IMR-90 (cell line): ENCODE data around the gene RALGPS2. TPM values are rescaled to one million over a fixed set of nuclear protein-coding genes. Genes with fewer than 3 reads are reported as not detected.

Experiments used
- ATAC-seq: fragments of 200-7000 bp; cut with Tn5 transposase; 2 replicates; pipeline ENCODE4 v1.9.1; 2020; ENCODE audit warnings: low read depth, mild to moderate bottlenecking, moderate library complexity
- BruUV-seq: library from RNA; stranded (reverse); fragments of 400-500 nt; replicated peaks from 2 replicates; lab custom pipeline; 2021; lab: Mats Ljungman, UMichigan
- CTCF ChIA-PET: fragments of 300-600 bp; formaldehyde crosslinking; extraction: SDS; loops from one replicate; lab custom pipeline; 2021; ENCODE audit warnings: antibody characterized with exemption; lab: Yijun Ruan, JAX
- POLR2A ChIA-PET: fragments of 300-600 bp; sonication (Branson Sonifier 250); formaldehyde crosslinking; loops from one replicate; lab custom pipeline; 2022; ENCODE audit warnings: antibody characterized with exemption; ENCODE audit not compliant: unreplicated experiment; lab: Charles Lee
- DNase-seq: peaks from one replicate; pipeline ENCODE4 v3.0.0; 2013
- H2AFZ ChIP-seq: replicated peaks from 2 replicates; pipeline ENCODE3; 2013; ENCODE audit warnings: low read length, mild to moderate bottlenecking; ENCODE audit not compliant: poor library complexity
- H2AK5ac ChIP-seq: 2 replicates; pipeline ENCODE4 v1.6.1; 2013; ENCODE audit warnings: low read depth, low read length, inconsistent platforms
- H2AK9ac ChIP-seq: replicated peaks from 2 replicates; pipeline ENCODE3; 2013; ENCODE audit warnings: mild to moderate bottlenecking, low read depth, low read length, moderate library complexity; ENCODE audit not compliant: poor library complexity
- H2BK120ac ChIP-seq: 2 replicates; pipeline ENCODE4 v1.6.1; 2013; ENCODE audit warnings: low read depth, low read length, inconsistent platforms
- H2BK15ac ChIP-seq: 3 replicates; pipeline ENCODE4 v1.6.1; 2013; ENCODE audit warnings: low read depth, low read length, inconsistent platforms
- H2BK20ac ChIP-seq: 2 replicates; pipeline ENCODE4 v1.6.1; 2013; ENCODE audit warnings: low read depth, mild to moderate bottlenecking, inconsistent platforms, low read length, moderate library complexity
- H2BK5ac ChIP-seq: 2 replicates; pipeline ENCODE4 v1.6.1; 2013; ENCODE audit warnings: mild to moderate bottlenecking, low read depth, low read length, inconsistent platforms; ENCODE audit not compliant: poor library complexity, severe bottlenecking
- H3K14ac ChIP-seq: replicated peaks from 2 replicates; pipeline ENCODE4 v1.6.1; 2013; ENCODE audit warnings: low read depth, low read length, inconsistent platforms
- H3K18ac ChIP-seq: 2 replicates; pipeline ENCODE4 v1.6.1; 2013; ENCODE audit warnings: low read depth, low read length, control low read depth
- H3K23ac ChIP-seq: 2 replicates; pipeline ENCODE4 v1.6.1; 2013; ENCODE audit warnings: low read depth, low read length, inconsistent platforms
- H3K27ac ChIP-seq: 2 replicates; pipeline ENCODE4 v1.5.1; 2013; ENCODE audit warnings: mild to moderate bottlenecking, control low read depth, low read length; ENCODE audit not compliant: insufficient read depth
- H3K27me3 ChIP-seq: 2 replicates; pipeline ENCODE4 v1.6.1; 2013; ENCODE audit warnings: low read length; ENCODE audit not compliant: control insufficient read depth, insufficient read depth
- H3K36me3 ChIP-seq: 2 replicates; pipeline ENCODE4 v1.6.1; 2013; ENCODE audit warnings: low read length, mixed read lengths; ENCODE audit not compliant: control insufficient read depth, insufficient read depth
- H3K4ac ChIP-seq: 2 replicates; pipeline ENCODE4 v1.6.1; 2013; ENCODE audit warnings: low read depth, low read length, inconsistent platforms
- H3K4me1 ChIP-seq: 2 replicates; pipeline ENCODE4 v1.6.1; 2013; ENCODE audit warnings: low read length, mixed read lengths; ENCODE audit not compliant: control insufficient read depth, insufficient read depth
- H3K4me2 ChIP-seq: 2 replicates; pipeline ENCODE4 v1.6.1; 2013; ENCODE audit warnings: low read depth, mild to moderate bottlenecking, control low read depth, low read length, moderate library complexity
- H3K4me3 ChIP-seq: 2 replicates; pipeline ENCODE4 v1.5.1; 2013; ENCODE audit warnings: low read depth, mild to moderate bottlenecking, control low read depth, low read length, moderate library complexity; ENCODE audit not compliant: insufficient read depth
- H3K56ac ChIP-seq: 2 replicates; pipeline ENCODE4 v1.6.1; 2013; ENCODE audit warnings: low read length, inconsistent platforms; ENCODE audit not compliant: insufficient read depth; ENCODE audit errors: extremely low read depth
- H3K79me1 ChIP-seq, 2 experiments: 2 replicates each; pipeline ENCODE4 v1.6.1; 2013; ENCODE audit warnings: low read length in 2 of 2, inconsistent platforms in 1 of 2, low read depth in 1 of 2
- H3K9ac ChIP-seq: 2 replicates; pipeline ENCODE4 v1.6.1; 2013; ENCODE audit warnings: low read depth, low read length, control low read depth
- H3K9me1 ChIP-seq: 2 replicates; pipeline ENCODE4 v1.6.1; 2013; ENCODE audit warnings: low read length, inconsistent platforms; ENCODE audit not compliant: insufficient read depth
- H3K9me3 ChIP-seq: 2 replicates; pipeline ENCODE4 v1.6.1; 2013; ENCODE audit warnings: low read length; ENCODE audit not compliant: control insufficient read depth, insufficient read depth
- H4K20me1 ChIP-seq: 2 replicates; pipeline ENCODE4 v1.6.1; 2013; ENCODE audit warnings: low read length, inconsistent platforms; ENCODE audit not compliant: insufficient read depth
- H4K5ac ChIP-seq: 2 replicates; pipeline ENCODE4 v1.6.1; 2013; ENCODE audit warnings: mild to moderate bottlenecking, low read depth, low read length, control low read depth
- H4K8ac ChIP-seq, 2 experiments: 2 replicates each; pipeline ENCODE4 v1.6.1; 2013; ENCODE audit warnings: low read depth in 2 of 2, low read length in 2 of 2, control low read depth in 1 of 2, inconsistent platforms in 1 of 2
- H4K91ac ChIP-seq: 2 replicates; pipeline ENCODE4 v1.6.1; 2013; ENCODE audit warnings: low read depth, low read length, inconsistent platforms; ENCODE audit not compliant: insufficient read depth
- CEBPB ChIP-seq: IDR thresholded peaks from 2 replicates; pipeline ENCODE4 v1.6.1; 2012; ENCODE audit warnings: low read depth, low read length, improper control_type of control experiment
- CHD1 ChIP-seq: IDR thresholded peaks from 2 replicates; pipeline ENCODE4 v1.6.1; 2012; ENCODE audit warnings: low read depth, low read length, improper control_type of control experiment
- MAFK ChIP-seq: IDR thresholded peaks from 2 replicates; pipeline ENCODE4 v1.6.1; 2012; ENCODE audit warnings: low read depth, low read length, improper control_type of control experiment
- MXI1 ChIP-seq: IDR thresholded peaks from 2 replicates; pipeline ENCODE4 v1.6.1; 2012; ENCODE audit warnings: low read depth, mild to moderate bottlenecking, low read length, moderate library complexity, borderline replicate concordance
- POLR2A ChIP-seq: IDR thresholded peaks from 2 replicates; pipeline ENCODE4 v1.6.1; 2012; ENCODE audit warnings: mild to moderate bottlenecking, low read depth, low read length
- RAD21 ChIP-seq: IDR thresholded peaks from 2 replicates; pipeline ENCODE4 v1.6.1; 2012; ENCODE audit warnings: low read length, improper control_type of control experiment
- RFX5 ChIP-seq: IDR thresholded peaks from 2 replicates; pipeline ENCODE4 v1.8.0; 2012; ENCODE audit warnings: low read depth, mild to moderate bottlenecking, low read length, moderate library complexity
- SMC3 ChIP-seq: fragments of 150-350 bp; IDR thresholded peaks from 2 replicates; pipeline ENCODE4 v1.6.1; 2016; ENCODE audit warnings: low read depth, mild to moderate bottlenecking, antibody characterized with exemption, low read length, moderate library complexity
- WGBS, 2 experiments: methylation state at CpG; one replicate each; pipeline versions ENCODE4 v1.1.5 to v1.1.7; 2013; ENCODE audit warnings: missing lambda C conversion rate in 2 of 2; ENCODE audit not compliant: insufficient read length in 1 of 2; ENCODE audit errors: extremely low coverage in 2 of 2; 5-methylcytosine and 5-hydroxymethylcytosine counted together
- dilution Hi-C: fragments of 300-500 bp; cut with HindIII; formaldehyde crosslinking; loops from one replicate; pipeline ENCODE4 v1.14.3; 2018; ENCODE audit warnings: low sequenced_read_pairs; ENCODE audit not compliant: unreplicated experiment
- in situ Hi-C: fragments of 300-500 bp; cut with MboI; formaldehyde crosslinking; loops from 3 replicates; pipeline ENCODE4 v1.14.3; 2019; ENCODE audit warnings: low sequenced_read_pairs, inconsistent platforms, mixed read lengths
- intact Hi-C: fragments of 100-400 bp; cut with micrococcal nuclease; formaldehyde crosslinking; loops from 2 replicates; pipeline ENCODE4 v1.10.0; 2022
- microRNA-seq, 2 experiments: library from miRNA; stranded (forward) in 1 of 2; unstranded in 1 of 2; fragments of 10-50 nt in 1 of 2; fragments of <30 nt in 1 of 2; gene quantifications in 1 of 2; microRNA quantifications in 1 of 2; one replicate each; pipeline versions ENCODE3 to v1.1.0; 2013 to 2020; ENCODE audit not compliant: insufficient read depth in 1 of 2, insufficient read length in 1 of 2, unreplicated experiment in 1 of 2
- polyA plus RNA-seq, 3 experiments: library from polyadenylated mRNA; depleted of rRNA; stranded (reverse); fragments of >200 nt; gene quantifications; 2 replicates each; pipeline ENCODE4 v1.2.3, GENCODE V29; 2012; ENCODE audit warnings: low replicate concordance in 1 of 3
- small RNA-seq, 5 experiments: library from RNA; depleted of rRNA; stranded (forward); fragments of <200 nt; gene quantifications; one replicate each; pipeline ENCODE3, GENCODE V24; 2012
- total RNA-seq: library from RNA; depleted of rRNA; stranded (reverse); fragments of >200 nt; gene quantifications from 2 replicates; pipeline ENCODE4 v1.2.3, GENCODE V29; 2012; rRNA removed
- TF ChIP-seq, protein P1 (sequence below): fragments of 150-350 bp; IDR thresholded peaks from 2 replicates; pipeline ENCODE4 v1.6.1; 2017; ENCODE audit warnings: mild to moderate bottlenecking, antibody characterized with exemption, low read length, low read depth

Gene RALGPS2
- total and polyA plus RNA-seq, 2 of the 4 experiments (the other 2 are of a cell fraction), result 13.8 to 148 TPM

DNA sequence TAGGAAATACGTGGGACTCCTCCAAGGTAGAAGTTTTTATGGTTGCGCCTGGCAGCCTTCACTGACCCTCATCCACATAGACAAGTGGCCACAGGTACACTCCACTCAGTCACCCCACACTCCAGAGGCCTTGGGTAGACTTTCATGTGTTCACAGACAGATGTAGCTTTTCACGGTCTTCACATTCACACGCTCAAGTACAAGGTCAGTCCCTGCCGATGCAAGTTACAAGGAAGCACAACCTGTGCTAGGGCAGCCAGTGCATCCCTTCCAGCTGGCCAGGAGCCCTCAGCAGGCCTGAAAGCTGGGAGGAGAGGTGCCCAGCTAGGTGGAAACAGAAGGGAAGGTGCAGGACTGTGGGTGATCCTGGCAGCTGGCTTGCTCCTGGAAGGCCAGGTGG, 245.1 kb downstream of the RALGPS2 start:
- WGBS, 2 experiments, result 100% methylated on average over 1 of the region's 5 CpGs; no CpG with 5 or more reads in 1 of the 2 experiments

More for the DNA sequence above, 245.1 kb downstream of the RALGPS2 start:
- dilution Hi-C loops, result no loop called here
- ATAC-seq (no peak), DNase-seq (no peak)
- Histone ChIP-seq H3K14ac (no peak overlapping the region), H2AK9ac (no peak overlapping the region), H3K79me1 (no peaks in the 10 kb centered on the region), H3K9me3 (peaks cover 8% of the 10 kb centered on the region), H3K56ac (no peak overlapping the region), H3K27me3 (peaks cover 15% of the 10 kb centered on the region), H3K9me1 (no peaks in the 10 kb centered on the region), H2BK5ac (no peak overlapping the region), H4K8ac (no peak overlapping the region), H3K4me3 (no peak overlapping the region), H4K5ac (no peak overlapping the region), H4K20me1 (no peaks in the 10 kb centered on the region), H2BK20ac (no peak overlapping the region), H4K91ac (no peak overlapping the region), H2AFZ (no peak overlapping the region), H3K4ac (no peak overlapping the region), H3K9ac (no peak overlapping the region), H2AK5ac (no peak overlapping the region), H3K27ac (no peak overlapping the region), H2BK120ac (no peak overlapping the region), H2BK15ac (no peak overlapping the region), H3K18ac (no peak overlapping the region), H3K36me3 (no peaks in the 10 kb centered on the region), H3K4me1 (no peaks in the 10 kb centered on the region; the same call in 1 of the 2 replicates), H3K23ac (no peak overlapping the region), H3K4me2 (no peak overlapping the region)
- intact Hi-C loops, result no loop called here
- in situ Hi-C loops, result no loop called here
- no TSS peak for BruUV-seq
- ChIA-PET POLR2A (no interaction called here), CTCF (interaction anchor here (1.0 kb wide), 1 partner anchor 9 kb away, joined by 3 read pairs; no protein-coding TSS in a partner anchor)
- TF ChIP-seq CHD1 (no peak), RAD21 (no peak), POLR2A (no peak), SMC3 (no peak), RFX5 (no peak), MAFK (no peak), MXI1 (no peak), CEBPB (no peak)
- TF ChIP-seq, protein P1, sequence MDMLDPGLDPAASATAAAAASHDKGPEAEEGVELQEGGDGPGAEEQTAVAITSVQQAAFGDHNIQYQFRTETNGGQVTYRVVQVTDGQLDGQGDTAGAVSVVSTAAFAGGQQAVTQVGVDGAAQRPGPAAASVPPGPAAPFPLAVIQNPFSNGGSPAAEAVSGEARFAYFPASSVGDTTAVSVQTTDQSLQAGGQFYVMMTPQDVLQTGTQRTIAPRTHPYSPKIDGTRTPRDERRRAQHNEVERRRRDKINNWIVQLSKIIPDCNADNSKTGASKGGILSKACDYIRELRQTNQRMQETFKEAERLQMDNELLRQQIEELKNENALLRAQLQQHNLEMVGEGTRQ, result no peak

Small RNAs within 50 kb of the gene (microRNA-seq; reads per million reads assigned to microRNA genes)
- gene MIR4424 (ENCODE audit: insufficient read depth in 1 of 2, insufficient read length in 1 of 2, unreplicated experiment in 1 of 2) (0 to 0.37 reads per million in 2 experiments), gene RF00092 (ENCODE audit: insufficient read depth, insufficient read length) (not detected)

Small RNAs within 50 kb of the gene (small RNA-seq; reads per million reads assigned to genes)
- gene MIR4424 (0 reads per million in 5 experiments), gene RF00092 (0 reads per million in 5 experiments)

Other genes starting within 250 kb of the RALGPS2 start
- gene CLEC20A, start 228.3 kb upstream of the RALGPS2 start, total RNA-seq, result not detected in 2 replicates
- gene CLEC20A, start 228.3 kb upstream of the RALGPS2 start, polyA plus RNA-seq (2012; rRNA removed), result not detected in 2 replicates
- not detected in 2 replicates for gene TEX35, start 212.1 kb upstream of the RALGPS2 start, total RNA-seq
- 0.05 TPM in 1 of 2 replicates, not detected in the other for gene TEX35, start 212.1 kb upstream of the RALGPS2 start, polyA plus RNA-seq (2012; rRNA removed)
- gene ANGPTL1, start 145.8 kb downstream of the RALGPS2 start, total RNA-seq, result under 0.01 TPM in 1 of 2 replicates, not detected in the other
- 0.03 and 0.04 TPM in 2 replicates for gene ANGPTL1, start 145.8 kb downstream of the RALGPS2 start, polyA plus RNA-seq (2012; rRNA removed)